ENCODE measurements around the gene RPP30.

GRCh38 chr10:90947030-90947960 lies 75.5 kb downstream of the RPP30 start:
- TF ChIP-seq, protein P1, sequence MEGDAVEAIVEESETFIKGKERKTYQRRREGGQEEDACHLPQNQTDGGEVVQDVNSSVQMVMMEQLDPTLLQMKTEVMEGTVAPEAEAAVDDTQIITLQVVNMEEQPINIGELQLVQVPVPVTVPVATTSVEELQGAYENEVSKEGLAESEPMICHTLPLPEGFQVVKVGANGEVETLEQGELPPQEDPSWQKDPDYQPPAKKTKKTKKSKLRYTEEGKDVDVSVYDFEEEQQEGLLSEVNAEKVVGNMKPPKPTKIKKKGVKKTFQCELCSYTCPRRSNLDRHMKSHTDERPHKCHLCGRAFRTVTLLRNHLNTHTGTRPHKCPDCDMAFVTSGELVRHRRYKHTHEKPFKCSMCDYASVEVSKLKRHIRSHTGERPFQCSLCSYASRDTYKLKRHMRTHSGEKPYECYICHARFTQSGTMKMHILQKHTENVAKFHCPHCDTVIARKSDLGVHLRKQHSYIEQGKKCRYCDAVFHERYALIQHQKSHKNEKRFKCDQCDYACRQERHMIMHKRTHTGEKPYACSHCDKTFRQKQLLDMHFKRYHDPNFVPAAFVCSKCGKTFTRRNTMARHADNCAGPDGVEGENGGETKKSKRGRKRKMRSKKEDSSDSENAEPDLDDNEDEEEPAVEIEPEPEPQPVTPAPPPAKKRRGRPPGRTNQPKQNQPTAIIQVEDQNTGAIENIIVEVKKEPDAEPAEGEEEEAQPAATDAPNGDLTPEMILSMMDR (IDR thresholded peaks at IDR 0.05; ENCODE audit: low read length): no peak
- no peak for TF ChIP-seq EZH2 (IDR thresholded peaks at IDR 0.05; ENCODE audit: borderline replicate concordance, low read length)
